Measurements from ENCODE around the gene ARHGAP12.
A peak's percentile ranks its signal among the peaks of the same experiment; 100 is the strongest.
"Not testable (repeated sequence)": the region's sequence is repeated elsewhere in the genome, so short reads cannot be mapped to it uniquely, and the experiment has no call there.

Gene ARHGAP12

GRCh38 chr10:31928549-31929260, at the start of gene ARHGAP12:
TSS of gene ARHGAP12 (minus strand) at chr10:31928831. CDS start at chr10:31908855, 19,976 bp downstream.
- H3K4me3 ChIP-seq (replicated peaks; ENCODE audit: low read depth, low read length), result peak within 1 kb of the TSS; percentile 79
- TF ChIP-seq, protein P1, sequence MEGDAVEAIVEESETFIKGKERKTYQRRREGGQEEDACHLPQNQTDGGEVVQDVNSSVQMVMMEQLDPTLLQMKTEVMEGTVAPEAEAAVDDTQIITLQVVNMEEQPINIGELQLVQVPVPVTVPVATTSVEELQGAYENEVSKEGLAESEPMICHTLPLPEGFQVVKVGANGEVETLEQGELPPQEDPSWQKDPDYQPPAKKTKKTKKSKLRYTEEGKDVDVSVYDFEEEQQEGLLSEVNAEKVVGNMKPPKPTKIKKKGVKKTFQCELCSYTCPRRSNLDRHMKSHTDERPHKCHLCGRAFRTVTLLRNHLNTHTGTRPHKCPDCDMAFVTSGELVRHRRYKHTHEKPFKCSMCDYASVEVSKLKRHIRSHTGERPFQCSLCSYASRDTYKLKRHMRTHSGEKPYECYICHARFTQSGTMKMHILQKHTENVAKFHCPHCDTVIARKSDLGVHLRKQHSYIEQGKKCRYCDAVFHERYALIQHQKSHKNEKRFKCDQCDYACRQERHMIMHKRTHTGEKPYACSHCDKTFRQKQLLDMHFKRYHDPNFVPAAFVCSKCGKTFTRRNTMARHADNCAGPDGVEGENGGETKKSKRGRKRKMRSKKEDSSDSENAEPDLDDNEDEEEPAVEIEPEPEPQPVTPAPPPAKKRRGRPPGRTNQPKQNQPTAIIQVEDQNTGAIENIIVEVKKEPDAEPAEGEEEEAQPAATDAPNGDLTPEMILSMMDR (IDR thresholded peaks at IDR 0.05; ENCODE audit: low read length, missing control alignments), result no peak
- peak; percentile 82 for DNase-seq (ENCODE audit: low read depth)

DNA sequence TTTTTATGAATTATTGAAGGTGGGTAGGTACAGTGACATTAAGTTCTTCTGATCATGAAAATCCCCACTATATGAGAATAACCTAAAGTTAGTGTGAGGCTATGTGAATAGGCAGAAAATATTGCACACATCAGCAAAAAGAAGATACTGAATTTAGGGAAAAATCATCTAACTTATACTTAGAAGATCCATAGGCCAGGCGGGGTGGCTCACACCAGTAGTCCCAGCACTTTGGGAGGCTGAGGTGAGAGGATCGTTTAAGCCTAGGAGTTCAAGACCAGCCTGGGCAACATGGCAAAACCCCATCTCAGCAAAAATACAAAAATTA, 49.5 kb upstream of the ARHGAP12 start:
- TF ChIP-seq, protein P1 (IDR thresholded peaks at IDR 0.05; ENCODE audit: low read length, missing control alignments), result no peak
- H3K4me3 ChIP-seq (replicated peaks; ENCODE audit: low read depth, low read length), result no peak overlapping the region
- no peak for DNase-seq (ENCODE audit: low read depth)

- H3K4me3 ChIP-seq (replicated peaks; ENCODE audit: low read depth, low read length), result no peak overlapping the region
- TF ChIP-seq, protein P1 (IDR thresholded peaks at IDR 0.05; ENCODE audit: low read length, missing control alignments), result no peak
- DNase-seq (ENCODE audit: low read depth), result peak; percentile 86
Observed at GRCh38 chr10:31977440-31978155, 49.0 kb upstream of the ARHGAP12 start.

- TF ChIP-seq, protein P1 (IDR thresholded peaks at IDR 0.05; ENCODE audit: low read length, missing control alignments), result no peak
- H3K4me3 ChIP-seq (replicated peaks; ENCODE audit: low read depth, low read length), result no peak overlapping the region
- DNase-seq (ENCODE audit: low read depth), result no peak
Observed at GRCh38 chr10:31975157-31975765, 46.6 kb upstream of the ARHGAP12 start.

GRCh38 chr10:31974434-31975124, 45.9 kb upstream of the ARHGAP12 start:
- DNase-seq (ENCODE audit: low read depth), result no peak
- TF ChIP-seq, protein P1 (IDR thresholded peaks at IDR 0.05; ENCODE audit: low read length, missing control alignments), result no peak
- no peak overlapping the region for H3K4me3 ChIP-seq (replicated peaks; ENCODE audit: low read depth, low read length)

GRCh38 chr10:31972519-31973041, 43.9 kb upstream of the ARHGAP12 start:
- no peak for DNase-seq (ENCODE audit: low read depth)
- TF ChIP-seq, protein P1 (IDR thresholded peaks at IDR 0.05; ENCODE audit: low read length, missing control alignments), result no peak

DNA sequence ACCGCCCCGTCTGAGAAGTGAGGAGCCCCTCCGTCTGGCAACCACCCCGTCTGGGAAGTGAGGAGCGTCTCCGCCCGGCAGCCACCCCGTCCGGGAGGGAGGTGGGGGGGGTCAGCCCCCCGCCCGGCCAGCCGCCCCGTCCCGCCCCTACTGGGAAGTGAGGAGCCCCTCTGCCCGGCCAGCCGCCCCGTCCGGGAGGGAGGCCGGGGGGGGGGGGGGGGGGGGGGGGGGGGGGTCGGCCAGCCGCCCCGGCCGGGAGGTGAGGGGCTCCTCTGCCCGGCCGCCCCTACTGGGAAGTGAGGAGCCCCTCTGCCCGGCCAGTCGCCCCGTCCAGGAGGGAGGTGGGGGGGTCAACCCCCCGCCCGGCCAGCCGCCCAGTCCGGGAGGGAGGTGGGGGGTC, 41.2 kb upstream of the ARHGAP12 start:
- DNase-seq (ENCODE audit: low read depth); H3K4me3 ChIP-seq (replicated peaks; ENCODE audit: low read depth, low read length): not testable (repeated sequence)

More at GRCh38 chr10:31972519-31973041, 43.9 kb upstream of the ARHGAP12 start:
- H3K4me3 ChIP-seq (replicated peaks; ENCODE audit: low read depth, low read length), result no peak overlapping the region
